GM21447 (cell line): ENCODE results near the gene KCNB1.

Source experiments
- ATAC-seq: cut with Tn5 transposase; IDR thresholded peaks from one replicate; pipeline ENCODE4 v1.9.1; 2021; ENCODE audit not compliant: unreplicated experiment

Gene KCNB1

DNA sequence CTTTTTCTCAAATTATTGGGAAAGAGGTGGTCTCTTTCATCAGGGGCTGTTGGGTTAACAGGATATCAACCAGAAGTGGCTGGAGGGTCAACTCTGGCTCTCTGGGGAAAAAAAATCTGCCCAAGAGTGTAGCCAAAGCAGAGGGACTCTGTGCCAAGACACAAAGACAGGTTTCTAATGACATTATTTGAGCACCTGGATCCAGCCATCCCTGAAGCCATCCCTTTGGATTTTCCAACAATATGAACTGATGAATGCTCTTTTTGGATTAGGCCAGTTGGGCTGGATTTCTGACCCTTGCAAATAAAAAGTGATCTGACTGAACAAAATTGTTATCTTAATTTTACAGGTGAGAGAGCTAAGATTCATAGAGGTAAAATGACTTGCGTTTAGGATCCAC, 88.7 kb downstream of the KCNB1 start:
- ATAC-seq: no peak

DNA sequence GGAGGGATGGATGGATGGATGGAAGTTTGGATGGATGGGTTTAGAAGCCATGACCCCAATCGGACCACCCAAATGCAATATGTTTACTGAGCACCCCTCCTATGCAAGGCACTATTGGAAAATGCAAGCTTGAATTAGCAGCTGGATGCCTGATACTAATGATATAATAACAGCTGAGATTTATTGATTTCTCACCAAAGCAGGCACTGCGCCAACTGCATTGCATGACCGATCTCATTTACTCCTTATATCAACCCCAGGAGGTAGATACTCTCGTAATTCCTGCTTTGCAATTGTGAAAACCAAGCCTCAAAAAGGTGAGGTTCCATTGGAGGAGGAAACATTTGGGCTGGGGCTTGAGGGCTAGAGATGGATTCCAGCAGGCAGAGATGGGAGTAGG, 89.7 kb downstream of the KCNB1 start:
- ATAC-seq: no peak

DNA sequence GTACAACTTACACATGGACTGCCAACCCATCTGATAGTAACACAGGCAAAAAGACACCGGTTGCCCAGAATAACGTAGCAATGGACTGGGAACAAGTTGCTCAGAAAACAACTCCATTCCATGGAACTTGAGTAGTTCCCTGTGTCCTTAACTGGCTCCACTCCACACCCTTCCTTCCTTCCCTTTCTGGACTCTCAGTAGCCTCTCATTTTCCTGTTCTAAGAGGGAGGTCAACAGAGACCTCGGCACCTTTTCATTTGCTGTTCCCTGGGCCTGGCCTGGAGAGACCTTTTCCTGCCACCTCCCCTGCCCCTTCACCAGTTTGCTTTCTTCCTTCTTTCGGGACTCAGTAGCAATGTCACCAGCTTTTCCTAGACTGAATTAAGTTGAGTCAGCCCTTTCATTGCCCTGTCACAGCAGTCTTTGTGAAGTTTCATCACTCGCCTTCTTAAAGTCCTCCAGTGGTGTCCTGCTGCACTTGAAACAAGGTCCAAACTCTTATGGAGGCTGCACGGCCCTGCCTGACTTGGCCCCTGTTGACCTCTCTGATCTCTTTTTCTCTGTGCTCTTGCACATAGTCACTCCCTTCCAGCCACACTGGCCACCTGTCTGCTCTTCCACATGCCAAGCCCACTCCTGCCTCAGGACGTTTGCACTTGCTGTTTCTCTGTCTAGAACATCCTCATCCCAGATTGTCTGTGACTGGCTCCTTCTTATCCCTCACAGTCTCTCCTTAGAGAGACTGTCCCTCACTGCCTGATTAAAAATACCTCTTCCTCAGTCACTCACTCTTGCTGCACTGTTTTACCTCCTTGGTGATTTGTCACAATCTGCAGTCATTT, 90.8 kb downstream of the KCNB1 start:
- ATAC-seq: no peak

DNA sequence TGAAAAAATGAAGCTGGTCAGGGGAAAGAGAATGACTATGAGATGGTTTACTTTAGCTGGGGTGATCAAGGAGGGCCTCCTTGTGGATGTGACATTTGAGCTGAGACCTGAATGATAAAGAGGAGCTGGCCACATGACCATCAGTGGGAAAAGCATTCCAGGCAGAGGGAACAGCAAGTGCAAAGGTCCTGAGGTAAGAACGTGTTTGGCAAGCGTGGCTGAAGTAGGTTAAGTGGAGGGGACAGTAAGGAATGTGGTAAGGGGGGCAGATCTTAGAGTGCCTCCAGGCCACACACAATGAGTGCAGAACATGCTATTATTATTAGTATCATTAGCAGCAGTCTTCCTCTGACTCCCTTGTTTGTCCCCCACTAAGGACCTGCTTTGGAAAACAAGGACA, 92.6 kb downstream of the KCNB1 start:
- ATAC-seq: no peak

DNA sequence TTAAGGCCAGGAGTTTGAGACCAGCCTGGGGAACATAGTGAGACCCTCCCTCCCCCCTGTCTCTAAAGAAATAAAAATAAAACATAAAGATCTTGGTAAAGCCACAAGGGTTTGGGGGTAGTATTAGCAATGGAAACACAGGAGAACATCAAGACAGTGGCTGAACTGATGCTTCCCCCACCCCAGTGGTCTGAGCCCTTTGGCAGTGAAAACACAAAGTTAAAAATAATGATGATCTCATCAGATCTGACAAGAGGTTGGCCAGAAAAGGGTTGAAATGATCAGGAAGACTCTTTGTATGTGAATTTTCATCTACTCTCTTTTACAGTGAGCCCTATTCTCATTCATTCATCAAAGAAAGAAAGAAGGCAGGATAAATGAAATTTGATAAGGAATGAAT, 93.7 kb downstream of the KCNB1 start:
- no peak for ATAC-seq

DNA sequence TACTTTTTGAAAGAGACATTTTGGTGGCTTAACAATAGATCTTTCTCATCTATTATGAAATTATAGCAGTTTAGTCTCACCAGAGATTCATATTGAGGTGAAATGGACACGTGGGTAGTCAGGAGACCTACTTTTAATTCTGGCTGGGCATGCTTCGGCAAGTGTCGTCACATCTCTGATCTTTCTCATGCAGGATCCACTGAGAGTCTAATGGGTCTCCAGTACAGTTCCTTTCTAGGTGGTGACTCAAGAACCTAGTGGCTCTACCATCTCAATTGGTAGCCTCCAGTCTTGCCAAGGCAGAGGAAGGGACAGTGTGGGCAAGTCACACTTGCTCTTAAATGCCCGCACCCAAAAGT, 94.9 kb downstream of the KCNB1 start:
- no peak for ATAC-seq

DNA sequence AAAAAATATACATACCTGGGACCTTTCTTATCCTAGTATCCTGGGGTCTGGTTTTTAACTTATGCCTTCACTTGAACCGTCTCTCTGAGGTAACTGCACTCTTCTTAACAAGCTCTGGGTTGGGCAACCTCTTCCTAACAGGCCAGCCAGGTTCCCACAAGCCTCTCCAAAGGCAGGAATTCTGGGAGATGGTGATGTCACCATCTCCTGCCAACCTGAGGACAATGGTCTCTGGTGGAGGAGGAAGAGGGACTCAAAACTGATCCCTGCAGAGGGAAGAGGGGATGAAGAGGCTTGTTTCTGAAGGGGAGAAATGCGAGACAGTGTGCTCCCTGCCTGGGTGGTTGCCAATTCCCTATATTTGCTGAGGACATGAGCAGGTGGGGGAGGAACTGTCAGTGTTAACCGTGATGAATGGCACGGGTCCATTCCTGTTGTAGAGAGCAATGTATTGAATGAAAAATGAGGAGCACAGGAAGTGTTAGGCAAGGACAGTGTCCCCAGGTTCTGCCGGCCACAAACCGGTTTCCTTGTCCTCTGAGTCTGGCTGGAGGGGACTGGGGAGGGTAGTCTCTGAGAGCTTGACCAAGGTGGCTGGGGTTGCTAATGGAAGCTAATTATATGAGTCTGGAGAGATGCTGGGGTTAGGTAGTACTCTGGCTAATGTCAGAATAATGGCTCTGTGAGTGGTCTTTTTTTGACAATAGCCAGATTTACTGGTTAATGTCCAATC, 95.5 kb downstream of the KCNB1 start:
- no peak for ATAC-seq

DNA sequence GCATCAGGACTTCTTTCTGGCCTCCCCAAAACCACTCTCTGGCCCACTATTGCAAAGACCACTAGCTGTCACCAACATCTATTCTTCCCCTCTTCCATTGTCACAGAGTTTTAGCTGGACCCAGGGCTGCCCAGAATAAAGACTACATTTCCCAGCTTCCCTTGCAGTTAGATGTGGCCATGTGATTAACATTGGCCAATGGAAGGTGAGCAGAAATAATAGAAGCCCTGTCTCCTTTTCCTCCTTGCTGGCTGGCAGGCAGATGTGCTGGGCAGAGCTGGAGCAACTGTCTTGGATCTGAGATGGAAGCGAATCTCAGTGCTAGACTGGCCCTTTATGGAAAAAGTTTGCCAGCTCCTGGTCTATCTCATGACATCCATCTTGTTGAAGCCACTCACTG, 97.0 kb downstream of the KCNB1 start:
- ATAC-seq: no peak

DNA sequence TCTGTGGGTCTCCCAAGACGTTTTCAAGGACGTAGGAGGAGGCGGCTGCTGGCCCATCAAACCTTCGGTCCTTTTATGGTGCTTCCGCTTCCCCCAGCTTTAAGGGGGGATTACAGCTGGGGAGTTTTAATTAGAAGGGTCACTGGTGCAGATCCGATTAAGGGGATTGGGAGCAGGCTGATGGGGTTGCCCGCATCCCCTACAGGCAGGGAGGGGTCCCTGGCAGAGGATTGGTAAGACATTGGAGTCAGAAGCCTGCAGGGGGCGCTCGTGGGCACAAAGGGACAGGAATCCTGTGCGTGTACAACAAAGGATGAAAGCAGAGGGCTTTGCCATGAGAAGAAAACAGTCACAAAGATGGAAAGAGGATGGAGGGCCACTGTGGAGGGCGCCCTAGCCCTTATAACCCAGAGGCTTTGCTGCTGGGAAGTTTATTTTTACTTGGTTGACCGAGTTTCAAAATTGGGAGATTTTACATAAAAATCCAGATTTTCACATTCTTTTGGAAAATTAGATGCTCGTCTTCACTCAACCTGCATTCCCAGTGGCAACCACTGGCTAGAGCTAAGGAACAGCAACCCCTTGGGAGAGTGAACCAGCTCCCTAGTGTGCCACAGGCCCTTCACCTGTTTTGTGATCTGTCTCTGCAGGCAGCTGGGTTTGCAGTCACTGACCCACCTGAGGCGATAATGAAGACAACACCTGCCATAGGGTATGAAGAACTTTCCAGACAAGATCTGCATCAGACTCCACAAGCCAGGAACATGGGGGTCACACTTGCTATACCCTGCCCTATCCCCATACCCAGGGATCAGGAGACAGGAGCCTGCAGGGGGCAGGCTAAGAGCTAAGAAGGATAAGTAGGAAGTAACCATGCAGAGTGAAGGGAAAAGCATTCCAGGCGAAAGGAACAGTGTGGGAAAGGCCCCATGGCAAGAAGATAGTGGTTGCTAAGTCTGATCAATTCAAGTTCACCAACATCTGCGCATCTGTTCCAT, 97.7 kb downstream of the KCNB1 start:
- ATAC-seq: no peak

DNA sequence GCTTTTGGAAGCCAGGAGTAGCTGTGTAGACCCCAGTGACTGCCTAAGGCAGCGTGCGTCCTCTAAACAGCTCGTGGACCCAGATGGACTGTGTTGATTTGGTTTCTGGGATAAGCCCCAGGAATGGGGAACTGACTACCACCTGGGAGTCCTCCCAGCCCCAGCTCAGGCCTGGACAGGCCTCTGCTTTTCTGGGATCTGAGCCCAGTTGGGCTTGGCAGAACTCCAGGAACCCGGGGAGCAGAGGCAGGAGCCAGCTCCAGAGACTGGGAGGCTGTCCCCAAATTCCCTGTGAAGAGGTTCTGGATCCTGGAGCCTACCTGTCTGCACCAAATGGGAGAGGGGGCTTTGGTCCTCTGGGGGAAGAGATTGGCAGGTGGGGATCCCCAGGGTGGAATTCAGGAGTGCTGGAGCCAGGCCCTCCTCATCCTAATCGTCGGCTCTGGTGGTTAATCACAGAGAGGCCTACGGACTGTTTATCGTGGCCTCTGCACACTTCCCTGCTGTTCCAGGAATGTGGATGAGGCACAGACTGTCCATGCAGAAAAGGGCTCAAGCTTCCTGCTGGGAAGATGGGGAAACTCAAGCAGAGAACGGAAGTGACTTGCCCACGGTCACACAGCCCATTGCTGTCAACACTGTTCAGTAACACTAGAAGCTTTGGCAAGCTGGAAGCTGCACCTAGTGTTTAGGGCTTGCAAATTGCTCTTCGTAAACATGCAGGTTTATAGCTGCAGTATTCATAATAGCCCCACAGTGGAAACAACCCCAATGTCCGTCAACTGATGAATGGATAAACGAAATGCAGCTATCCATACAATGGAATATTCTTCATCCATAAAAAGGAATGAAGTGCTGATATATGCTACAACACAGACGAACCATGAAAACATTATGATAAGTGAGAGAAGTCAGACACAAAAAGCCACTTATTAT, 100.6 kb downstream of the KCNB1 start:
- no peak for ATAC-seq

DNA sequence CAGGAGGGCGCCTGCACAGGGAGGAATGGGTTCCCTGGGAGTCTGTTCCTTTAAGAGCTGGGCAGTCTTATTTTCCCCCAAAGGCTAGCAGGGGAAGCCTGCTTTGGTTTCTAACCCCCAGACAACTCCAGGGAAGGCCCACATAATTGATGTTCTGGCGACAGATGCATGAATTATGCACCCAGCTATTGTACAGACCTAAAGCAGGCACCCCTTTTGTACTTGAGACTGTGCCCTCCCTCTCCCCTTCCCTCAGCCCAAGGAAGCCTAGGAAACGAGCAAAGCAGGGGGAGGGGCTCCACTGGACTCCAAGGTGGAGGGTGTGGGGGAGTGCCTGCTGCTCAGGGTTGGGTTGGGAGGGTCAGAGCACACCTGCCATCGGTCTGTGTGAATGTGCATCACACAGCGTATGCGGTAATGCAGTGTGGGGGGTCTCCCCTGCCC, 102.1 kb downstream of the KCNB1 start:
- ATAC-seq: no peak

DNA sequence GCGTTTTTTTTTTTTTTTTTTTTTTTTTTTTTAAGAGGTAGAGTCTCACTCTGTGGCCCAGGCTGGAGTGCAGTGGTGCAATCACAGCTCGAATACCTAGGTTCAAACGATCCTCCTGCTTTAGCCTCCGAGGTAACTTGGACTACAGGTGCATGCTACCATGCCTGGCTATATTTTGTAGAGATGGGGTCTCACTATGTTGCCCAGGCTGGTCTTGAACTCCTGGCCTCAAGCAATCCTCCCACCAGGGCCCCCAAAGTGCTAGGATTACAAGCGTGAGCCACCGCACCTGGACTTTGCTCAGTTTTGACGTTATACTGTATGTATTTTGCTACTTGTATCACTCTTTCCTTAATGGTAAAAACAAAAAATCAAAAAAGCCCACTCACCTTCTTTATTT, 103.1 kb downstream of the KCNB1 start:
- no peak for ATAC-seq

DNA sequence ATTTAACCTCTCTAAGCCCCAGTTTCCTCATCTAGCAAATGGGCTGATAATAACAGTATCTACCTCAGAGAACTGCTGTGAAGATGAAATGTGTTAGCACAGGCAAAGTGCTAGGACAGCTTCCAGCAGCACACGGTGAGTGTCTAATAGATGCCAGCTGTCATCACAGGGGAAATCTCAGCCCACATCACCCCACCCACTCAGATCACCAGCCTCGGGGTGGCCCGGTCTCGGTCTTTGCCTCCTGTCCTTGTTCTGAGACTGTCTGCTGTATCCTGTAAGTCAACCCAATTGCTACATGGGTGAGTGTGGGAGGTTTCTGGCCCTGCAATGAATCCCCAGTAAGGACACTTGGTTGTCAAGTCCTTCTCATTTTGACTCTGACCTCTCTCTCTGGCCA, 105.1 kb downstream of the KCNB1 start:
- ATAC-seq: no peak

DNA sequence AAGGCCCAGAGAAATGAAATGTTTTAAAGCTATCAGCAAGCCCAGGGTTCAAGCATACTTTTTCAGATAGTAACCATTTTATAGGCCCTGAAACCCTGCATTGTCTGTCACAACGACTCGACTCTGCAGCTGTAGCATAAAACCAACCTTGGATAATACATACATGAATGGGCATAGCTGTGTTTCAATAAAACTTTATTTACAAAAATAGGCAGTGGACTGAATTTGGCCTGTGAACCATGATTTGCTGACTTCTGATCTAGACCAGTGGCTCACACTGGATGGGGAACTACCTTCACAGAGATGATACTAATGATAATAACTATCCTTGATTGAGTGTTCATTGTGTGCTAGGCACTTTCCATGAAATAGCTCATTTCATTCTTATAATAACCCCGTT, 107.3 kb downstream of the KCNB1 start:
- no peak for ATAC-seq

DNA sequence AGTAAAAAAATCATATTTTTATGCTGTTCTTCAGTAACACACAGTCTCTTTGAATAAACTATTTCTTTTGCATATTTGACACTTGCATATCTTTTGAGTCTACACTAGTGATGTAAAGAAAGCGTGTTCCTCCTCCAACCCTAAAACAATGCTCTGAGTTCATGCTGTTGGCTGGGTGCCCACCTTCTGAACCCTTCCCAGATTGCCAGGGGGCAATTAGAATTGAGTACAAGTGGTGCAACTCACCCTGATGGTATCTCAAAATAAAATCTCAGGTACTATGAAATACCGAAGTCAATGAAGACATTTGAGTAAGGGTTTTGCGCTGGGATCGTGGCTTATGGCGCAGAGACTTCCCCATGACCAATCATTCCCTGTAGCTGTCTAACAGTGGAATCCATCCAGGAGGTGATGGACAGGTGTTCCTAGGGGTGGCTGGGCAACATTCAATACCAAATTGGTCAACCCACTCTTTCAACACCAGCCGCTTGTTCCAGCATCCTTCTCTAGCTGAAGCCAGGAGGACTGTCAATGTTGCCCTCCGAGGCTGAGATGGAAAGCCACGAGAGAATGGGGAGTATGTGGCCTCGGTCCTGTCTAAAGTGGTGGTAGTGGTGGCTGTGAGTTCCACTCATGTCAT, 110.3 kb downstream of the KCNB1 start:
- ATAC-seq: no peak

DNA sequence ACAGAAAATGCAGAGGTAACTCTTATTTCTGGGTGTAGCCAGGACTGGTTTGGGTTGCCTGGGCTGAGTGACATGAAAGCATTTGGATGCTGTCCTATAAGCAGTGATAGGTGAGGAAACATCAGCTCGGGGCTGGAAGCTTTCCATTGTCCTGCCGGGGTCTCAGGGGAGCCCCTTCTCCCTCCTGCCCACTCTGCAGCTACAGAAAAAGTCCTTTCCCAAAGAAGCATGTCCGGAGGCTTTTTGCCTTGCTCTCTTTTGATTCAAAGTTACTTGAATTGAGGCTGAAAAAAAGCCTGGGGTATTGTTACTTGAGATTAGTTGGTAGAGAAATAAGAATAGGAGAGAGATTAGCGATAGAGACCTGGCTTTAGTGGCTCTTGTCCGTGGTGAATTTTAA, 113.9 kb downstream of the KCNB1 start:
- ATAC-seq: no peak

DNA sequence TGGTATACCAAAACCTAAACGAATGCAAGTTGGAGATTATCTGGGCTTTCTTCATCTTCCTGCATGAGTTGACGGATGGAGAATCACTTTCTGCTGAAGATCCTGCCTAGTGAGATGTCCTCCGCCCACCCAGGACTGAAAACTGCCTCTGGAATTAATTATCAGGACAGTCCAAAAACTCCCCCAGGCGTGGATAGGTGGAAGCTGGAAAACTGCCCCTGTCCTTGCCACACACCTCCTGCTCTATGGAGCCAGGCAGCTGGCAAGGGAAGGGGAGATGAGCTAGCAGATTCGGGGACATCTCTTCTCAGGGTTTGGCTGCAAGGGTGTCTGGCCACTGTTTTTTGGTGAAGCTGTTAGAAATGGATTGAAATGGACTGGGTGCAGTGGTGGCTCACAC, 115.4 kb downstream of the KCNB1 start:
- ATAC-seq: no peak

DNA sequence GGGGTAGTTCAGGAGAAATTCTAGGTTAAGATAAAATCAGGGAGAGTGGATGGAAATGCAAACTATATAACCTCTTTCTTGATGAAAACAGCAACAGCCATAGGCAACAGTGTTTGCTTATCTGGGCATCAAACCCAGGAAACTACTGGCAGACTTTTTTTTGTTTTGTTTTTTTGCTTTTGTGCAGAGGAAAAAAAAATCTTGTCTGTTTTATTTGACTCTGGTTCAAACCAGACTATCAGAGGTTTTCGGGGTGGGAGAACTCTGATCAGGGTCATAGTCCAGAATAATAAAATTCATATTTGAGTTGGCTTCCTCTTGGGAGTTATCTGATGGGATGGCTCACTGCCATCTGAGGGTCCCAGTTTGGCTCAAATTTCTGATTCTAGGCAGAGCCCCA, 115.8 kb downstream of the KCNB1 start:
- no peak for ATAC-seq

DNA sequence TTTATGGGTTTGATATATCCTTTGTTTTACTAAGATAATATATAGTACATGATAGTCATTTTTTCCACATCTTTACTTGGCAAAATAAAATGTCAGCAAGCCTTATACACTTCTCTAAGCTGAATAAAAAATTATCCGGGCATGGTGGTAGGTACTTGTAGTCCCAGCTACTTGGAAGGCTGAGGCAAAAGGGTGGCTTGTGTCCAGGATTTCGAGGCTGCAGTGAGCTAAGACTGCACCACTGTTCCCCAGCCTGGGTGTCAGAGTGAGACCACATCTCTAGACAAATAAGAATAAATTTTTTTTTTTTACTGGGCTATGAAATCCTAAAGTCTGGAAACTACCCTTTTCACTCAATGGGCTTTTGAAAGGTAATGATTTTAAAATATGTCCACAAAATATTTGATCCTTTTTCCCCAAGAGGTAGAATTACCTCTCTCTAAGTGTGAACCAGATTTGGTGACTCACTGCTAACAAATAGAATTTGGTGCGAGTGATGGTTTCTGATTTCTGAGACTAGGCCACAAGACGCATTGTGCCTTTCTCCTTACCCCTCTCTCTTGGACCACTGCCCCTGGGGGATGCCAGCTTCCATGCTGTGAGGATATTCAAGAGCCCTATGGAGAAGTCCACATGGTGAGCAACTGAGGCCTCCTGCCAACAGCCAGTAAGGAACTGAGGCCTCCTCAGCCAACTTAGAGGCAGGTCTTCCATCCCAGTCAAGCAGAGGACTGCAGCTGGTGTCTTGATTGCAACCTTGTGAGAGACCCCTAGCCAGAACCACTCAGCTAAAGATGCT, 120.4 kb downstream of the KCNB1 start:
- no peak for ATAC-seq
